Stimulated activated CD8-positive, alpha-beta memory T cell treated with anti-CD3 and anti-CD28 coated beads, Interleukin-7, amount 100 ng/mL, for 4 hours (primary cell): ENCODE measurements around the gene TOB2.

Experiments used
- DNase-seq, 2 donors: peaks; one replicate each; pipeline ENCODE4 v3.0.0-alpha.2; 2020; ENCODE audit warnings: low read depth in 2 of 2

Gene TOB2

GRCh38 chr22:41387341-41387740 lies 59.3 kb downstream of the TOB2 start:
- no peak for DNase-seq

- DNase-seq, result no peak
Measured at GRCh38 chr22:41384128-41384527, 62.5 kb downstream of the TOB2 start.
